CD14-positive monocyte (primary cell): ENCODE results near the gene EXOC6. TPM values are rescaled to one million over a fixed set of nuclear protein-coding genes. Genes with fewer than 3 reads are reported as not detected.

Experiments
- DNase-seq, 3 donors: peaks; one replicate each; pipeline ENCODE4 v3.0.0-alpha.2; 2011 to 2022
- H2AFZ ChIP-seq: 2 replicates; pipeline ENCODE4 v1.6.0; 2012; ENCODE audit warnings: mild to moderate bottlenecking, low read depth, low read length, inconsistent platforms; ENCODE audit not compliant: insufficient read depth, poor library complexity, severe bottlenecking
- H3K27ac ChIP-seq, 2 donors: 1 replicate in 1 of 2; 2 replicates in 1 of 2; pipeline ENCODE4 v1.5.1; 2012 to 2013; ENCODE audit warnings: low read length in 2 of 2, control low read depth in 1 of 2, inconsistent platforms in 1 of 2, low read depth in 1 of 2, mild to moderate bottlenecking in 1 of 2
- H3K27me3 ChIP-seq, 2 donors: one replicate each; pipeline versions ENCODE4 v1.6.0 to v1.6.1; 2011 to 2013; ENCODE audit warnings: low read length in 2 of 2; ENCODE audit not compliant: control insufficient read depth in 2 of 2, insufficient read depth in 2 of 2
- H3K36me3 ChIP-seq, 2 donors: replicated peaks in 1 of 2; 1 replicate in 1 of 2; 2 replicates in 1 of 2; pipeline versions ENCODE4 v1.5.1 to v1.6.1; 2012 to 2013; ENCODE audit warnings: low read length in 2 of 2, control low read depth in 1 of 2, inconsistent platforms in 1 of 2, mild to moderate bottlenecking in 1 of 2; ENCODE audit not compliant: insufficient read depth in 2 of 2, control insufficient read depth in 1 of 2
- H3K4me1 ChIP-seq, 2 donors: 1 replicate in 1 of 2; 2 replicates in 1 of 2; pipeline versions ENCODE4 v1.5.1 to v1.6.1; 2012 to 2013; ENCODE audit warnings: low read length in 2 of 2, control low read depth in 1 of 2, inconsistent platforms in 1 of 2, mild to moderate bottlenecking in 1 of 2, moderate library complexity in 1 of 2; ENCODE audit not compliant: insufficient read depth in 2 of 2, control insufficient read depth in 1 of 2
- H3K4me2 ChIP-seq: replicated peaks from 2 replicates; pipeline ENCODE3; 2012; ENCODE audit warnings: low read length, moderate library complexity, mild to moderate bottlenecking; ENCODE audit not compliant: poor library complexity, severe bottlenecking; ENCODE audit errors: extremely low read depth
- H3K4me3 ChIP-seq, 3 experiments: fragments of 200-600 bp in 1 of 3; sonication (generic) in 1 of 3; replicated peaks in 1 of 3; 1 replicate in 2 of 3; 2 replicates in 1 of 3; pipeline ENCODE4 v1.5.1; 2011 to 2013; ENCODE audit warnings: low read length in 3 of 3, mild to moderate bottlenecking in 3 of 3, control low read depth in 2 of 3, low read depth in 2 of 3, inconsistent platforms in 1 of 3, moderate library complexity in 1 of 3
- H3K79me2 ChIP-seq: 2 replicates; pipeline ENCODE4 v1.6.0; 2012; ENCODE audit warnings: mild to moderate bottlenecking, control low read depth, inconsistent platforms, low read length, moderate library complexity; ENCODE audit not compliant: insufficient read depth
- H3K9ac ChIP-seq: 2 replicates; pipeline ENCODE4 v1.6.0; 2017; ENCODE audit warnings: low read length, mild to moderate bottlenecking; ENCODE audit not compliant: insufficient read depth, poor library complexity, severe bottlenecking
- H3K9me3 ChIP-seq, 2 donors: replicated peaks in 1 of 2; 1 replicate in 1 of 2; 2 replicates in 1 of 2; pipeline versions ENCODE4 v1.5.1 to v1.6.1; 2012 to 2013; ENCODE audit warnings: low read length in 2 of 2, control low read depth in 1 of 2; ENCODE audit not compliant: control insufficient read depth in 1 of 2, insufficient read depth in 1 of 2
- H4K20me1 ChIP-seq: 2 replicates; pipeline ENCODE4 v1.6.0; 2012; ENCODE audit warnings: mild to moderate bottlenecking, low read length, control low read depth, moderate library complexity; ENCODE audit not compliant: insufficient read depth
- H3K27ac Mint-ChIP-seq, 7 donors: one replicate each; pipeline ENCODE4 v1.8.0; 2020; ENCODE audit warnings: mild to moderate bottlenecking in 7 of 7, mixed read lengths in 7 of 7, moderate library complexity in 6 of 7, inconsistent platforms in 2 of 7
- H3K27me3 Mint-ChIP-seq, 3 donors: one replicate each; pipeline ENCODE4 v1.8.0; 2021 to 2022; ENCODE audit warnings: low read depth in 3 of 3, mild to moderate bottlenecking in 3 of 3, mixed read lengths in 3 of 3, moderate library complexity in 3 of 3, inconsistent platforms in 1 of 3
- H3K36me3 Mint-ChIP-seq, 2 donors: one replicate each; pipeline ENCODE4 v1.8.0; 2020; ENCODE audit warnings: mixed read lengths in 2 of 2, inconsistent platforms in 1 of 2, mild to moderate bottlenecking in 1 of 2
- H3K4me1 Mint-ChIP-seq: one replicate; pipeline ENCODE4 v1.8.0; 2020; ENCODE audit warnings: mild to moderate bottlenecking, mixed read lengths
- H3K4me3 Mint-ChIP-seq, 2 donors: one replicate each; pipeline ENCODE4 v1.8.0; 2020; ENCODE audit warnings: mild to moderate bottlenecking in 2 of 2, mixed read lengths in 2 of 2, moderate library complexity in 1 of 2
- H3K9me3 Mint-ChIP-seq, 7 donors: one replicate each; pipeline ENCODE4 v1.8.0; 2020 to 2022; ENCODE audit warnings: mixed read lengths in 7 of 7, mild to moderate bottlenecking in 6 of 7, moderate library complexity in 6 of 7, inconsistent platforms in 2 of 7
- CTCF ChIP-seq: fragments of 200-600 bp; IDR thresholded peaks from one replicate; pipeline ENCODE4 v1.8.0; 2022; ENCODE audit warnings: antibody characterized with exemption, mild to moderate bottlenecking
- WGBS: methylation state at CpG from one replicate; pipeline ENCODE4 v1.1.5; 2013; ENCODE audit warnings: missing lambda C conversion rate; ENCODE audit not compliant: insufficient coverage; 5-methylcytosine and 5-hydroxymethylcytosine counted together
- intact Hi-C, 2 donors: fragments of 100-400 bp; cut with micrococcal nuclease; formaldehyde crosslinking; loops; one replicate each; pipeline versions ENCODE4 v1.15.0 to v1.15.1; 2023
- polyA plus RNA-seq, 3 donors: library from polyadenylated mRNA; depleted of rRNA in 1 of 3; unstranded in 2 of 3; stranded (reverse) in 1 of 3; fragments of 300-500 nt in 2 of 3; fragments of >200 nt in 1 of 3; fragmentation: Illumina TruSeq in 2 of 3; gene quantifications; 1 replicate in 2 of 3; 2 replicates in 1 of 3; pipeline ENCODE4 v1.2.3, GENCODE V29; 2012 to 2021

Gene EXOC6
- polyA plus RNA-seq, 3 donors = 7.5 to 9.6 (median 8.3) TPM

- H3K27ac ChIP-seq = no peak overlapping the region
- no peaks in the 10 kb centered on the region for H3K27me3 ChIP-seq
- H3K9me3 ChIP-seq = no peaks in the 10 kb centered on the region
- H3K36me3 ChIP-seq = no peaks in the 10 kb centered on the region
- no peak overlapping the region for H3K27ac Mint-ChIP-seq
- DNase-seq = no peak
- no peaks in the 10 kb centered on the region for H3K79me2 ChIP-seq
- H3K4me2 ChIP-seq = no peak overlapping the region
- intact Hi-C loops = no loop called here
- peaks cover 0 to 3% (median 0%) of the 10 kb centered on the region in 7 donors for H3K9me3 Mint-ChIP-seq
- H3K4me3 ChIP-seq = no peak overlapping the region
- H3K27me3 Mint-ChIP-seq = peaks cover 0 to 1% (median 0%) of the 10 kb centered on the region in 3 donors
- H3K4me1 ChIP-seq = no peaks in the 10 kb centered on the region
- H3K9ac ChIP-seq = no peak overlapping the region
- no peak overlapping the region for H2AFZ ChIP-seq
- 31% methylated on average over 2 of the region's 2 CpGs for WGBS
- H3K4me1 Mint-ChIP-seq = peaks cover 5% of the 10 kb centered on the region
- H3K4me3 Mint-ChIP-seq = peak overlapping the region in 1 of 2 donors; percentile 61
- H4K20me1 ChIP-seq = no peaks in the 10 kb centered on the region
- H3K36me3 Mint-ChIP-seq = no peaks in the 10 kb centered on the region
- TF ChIP-seq CTCF = no peak
Measured at GRCh38 chr10:92814790-92815189, 33.5 kb upstream of the EXOC6 start.

- no CpG with 5 or more reads among the region's 1 CpG for WGBS
- peaks cover 0 to 3% (median 0%) of the 10 kb centered on the region in 7 donors for H3K9me3 Mint-ChIP-seq
- Histone ChIP-seq H3K36me3 (no peaks in the 10 kb centered on the region), H3K9ac (no peak overlapping the region), H3K27me3 (no peaks in the 10 kb centered on the region), H3K4me3 (no peak overlapping the region), H4K20me1 (no peaks in the 10 kb centered on the region), H3K4me2 (no peak overlapping the region), H3K4me1 (no peaks in the 10 kb centered on the region), H3K9me3 (no peaks in the 10 kb centered on the region), H3K27ac (no peak overlapping the region), H3K79me2 (no peaks in the 10 kb centered on the region), H2AFZ (no peak overlapping the region)
- H3K27me3 Mint-ChIP-seq = peaks cover 0 to 3% (median 1%) of the 10 kb centered on the region in 3 donors
- H3K4me3 Mint-ChIP-seq = no peak overlapping the region
- TF ChIP-seq CTCF = no peak
- DNase-seq = no peak
- H3K4me1 Mint-ChIP-seq = peaks cover 7% of the 10 kb centered on the region
- intact Hi-C loops = no loop called here
- no peaks in the 10 kb centered on the region for H3K36me3 Mint-ChIP-seq
- H3K27ac Mint-ChIP-seq = no peak overlapping the region
Measured at GRCh38 chr10:92816091-92816531, 32.2 kb upstream of the EXOC6 start.
